ENCODE data around the gene SEC14L6.
A peak's percentile ranks its signal among the peaks of the same experiment; 100 is the strongest.
"Not testable (repeated sequence)": the region's sequence is repeated elsewhere in the genome, so short reads cannot be mapped to it uniquely, and the experiment has no call there.

SEC14L6 gene

DNA sequence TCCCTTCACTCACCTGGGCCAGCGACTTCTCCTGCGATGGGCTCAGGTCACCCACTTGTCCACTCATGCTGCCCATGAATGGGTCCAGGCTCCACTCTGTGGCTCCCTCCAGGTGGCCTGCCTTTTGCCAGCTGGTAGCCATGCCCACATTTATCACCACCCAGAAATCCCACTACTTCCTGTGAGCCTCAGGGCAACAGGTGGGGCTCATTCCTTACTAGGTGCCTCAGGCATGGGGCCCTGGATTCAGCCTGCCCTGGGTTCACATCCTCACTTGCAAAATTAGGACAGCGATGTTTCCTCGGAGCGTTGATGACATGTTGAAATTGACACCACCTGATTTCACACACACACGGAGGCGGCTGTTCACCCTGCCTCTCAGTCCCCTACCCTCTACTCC lies at the start of gene SEC14L6:
Gene SEC14L6, minus strand, starts transcription at position 126 of the 400 bp plus-strand sequence. Its CDS starts 59 bp downstream, at position 67.
- no peak for DNase-seq (ENCODE audit: low read depth in 2 of 2)

DNA sequence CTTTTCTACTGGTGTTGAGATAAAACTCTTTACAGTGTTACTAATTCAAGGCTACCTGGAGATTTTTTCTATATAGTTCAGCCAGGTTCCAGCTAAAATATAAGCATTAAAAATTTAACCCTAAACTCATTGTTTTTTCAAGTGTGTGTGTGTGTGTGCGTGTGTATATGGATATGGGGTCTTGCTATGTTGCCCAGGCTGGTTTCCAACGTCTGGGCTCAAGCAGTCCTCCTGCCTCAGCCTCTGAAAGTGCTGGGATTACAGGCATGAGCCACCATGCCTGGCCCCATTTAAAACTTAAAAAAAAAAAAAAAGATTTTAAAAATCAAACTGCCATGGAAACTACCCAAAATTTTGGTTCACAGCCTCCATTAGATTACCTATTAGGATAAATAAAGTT lies 49.7 kb upstream of the SEC14L6 start:
- no peak for DNase-seq (ENCODE audit: low read depth in 2 of 2)

DNA sequence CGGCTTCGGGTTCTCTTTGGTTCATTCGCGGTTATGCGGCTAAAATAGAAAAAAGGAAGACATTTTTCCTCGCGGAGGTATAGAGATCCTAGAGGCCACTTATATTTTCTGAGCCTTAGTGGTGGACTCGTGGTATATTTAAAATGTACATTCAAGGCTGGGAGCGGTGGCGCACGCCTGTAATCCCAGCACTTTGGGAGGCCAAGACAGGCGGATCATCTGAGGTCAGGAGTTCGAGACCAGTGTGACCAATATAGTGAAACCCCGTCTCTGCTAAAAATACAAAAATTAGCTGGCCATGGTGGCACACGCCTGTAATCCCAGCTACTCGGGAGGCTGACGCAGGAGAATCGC lies 45.8 kb upstream of the SEC14L6 start:
- not testable (repeated sequence) for DNase-seq (ENCODE audit: low read depth in 2 of 2)

DNA sequence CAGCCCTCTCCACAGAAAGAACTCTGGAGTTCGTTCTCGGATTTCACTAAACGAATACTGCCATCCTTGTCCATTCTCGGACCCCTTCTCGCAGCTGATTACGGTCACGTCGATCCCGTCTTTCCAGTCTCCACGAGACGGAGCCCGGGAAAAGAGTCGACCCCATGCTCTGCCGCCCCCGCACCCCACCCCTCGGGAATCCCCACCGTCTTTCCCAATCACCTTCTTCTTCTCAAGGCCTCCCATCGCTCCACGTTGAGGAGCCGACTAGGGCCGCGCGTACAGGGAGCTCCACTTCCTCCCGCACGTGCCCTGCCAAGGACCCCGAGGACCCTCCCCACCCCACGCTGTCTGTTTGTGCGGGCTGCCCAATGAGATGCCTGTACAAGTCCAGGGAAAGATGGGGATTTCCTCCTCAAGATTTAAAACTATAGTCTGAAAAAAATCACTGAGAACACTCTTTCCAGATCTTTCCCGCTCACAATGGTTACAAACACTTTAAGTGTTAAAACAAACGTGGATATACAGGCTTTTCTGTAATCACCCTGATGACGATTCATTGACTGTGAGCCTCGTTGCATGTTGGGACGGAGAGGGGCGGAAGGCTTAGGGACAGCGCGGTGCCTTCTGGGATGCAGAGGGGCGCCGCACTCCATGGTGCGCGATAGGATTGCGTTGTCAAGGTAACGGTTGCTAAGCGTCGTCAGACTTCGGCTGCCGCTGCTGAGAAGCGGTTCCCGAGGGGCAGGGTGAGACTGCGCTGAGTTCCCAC lies 45.2 kb upstream of the SEC14L6 start, which contains the start of gene PES1:
Gene PES1, minus strand, starts transcription at position 323 of the 772 bp plus-strand sequence. Its CDS starts 77 bp downstream, at position 246.
- DNase-seq (ENCODE audit: low read depth in 2 of 2), result peak; percentile 89

DNA sequence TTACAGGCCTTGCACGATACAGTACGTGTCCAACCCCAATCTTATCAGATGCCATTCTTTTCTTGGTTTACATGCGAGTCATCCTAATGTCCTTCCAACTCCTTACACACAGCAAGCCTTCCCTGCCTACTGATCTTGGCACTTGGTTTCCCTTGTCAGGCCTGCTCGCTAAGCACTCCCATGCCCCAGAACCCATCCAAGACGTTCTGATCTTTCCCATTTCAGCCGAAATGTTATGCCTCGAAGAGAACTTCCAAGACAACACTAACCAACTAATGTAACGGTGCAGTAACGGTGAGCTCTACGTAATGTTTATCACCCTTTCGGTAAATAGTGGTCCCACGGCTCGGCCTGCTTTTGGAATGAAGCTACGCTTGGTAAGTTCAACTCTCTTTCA lies 44.6 kb upstream of the SEC14L6 start:
- DNase-seq (ENCODE audit: low read depth in 2 of 2), result no peak

DNA sequence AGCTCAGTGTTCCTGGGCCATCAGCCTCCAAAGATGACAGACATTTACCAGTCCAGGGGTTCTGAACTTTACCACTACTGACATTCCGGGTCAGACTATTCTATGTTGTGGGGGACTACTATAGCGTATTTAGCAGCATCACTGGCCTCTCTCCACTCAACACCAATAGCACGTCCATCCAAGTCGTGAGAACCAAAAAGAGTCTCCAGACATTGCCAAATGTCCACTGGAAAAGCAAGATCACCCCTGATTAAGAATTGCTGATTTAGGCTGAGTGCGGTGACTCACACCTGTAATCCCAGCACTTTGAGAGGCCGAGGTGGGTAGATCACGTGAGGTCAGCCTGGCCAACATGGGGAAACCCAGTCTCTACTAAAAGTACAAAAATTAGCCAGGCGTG lies 39.9 kb upstream of the SEC14L6 start:
- no peak for DNase-seq (ENCODE audit: low read depth in 2 of 2)

DNA sequence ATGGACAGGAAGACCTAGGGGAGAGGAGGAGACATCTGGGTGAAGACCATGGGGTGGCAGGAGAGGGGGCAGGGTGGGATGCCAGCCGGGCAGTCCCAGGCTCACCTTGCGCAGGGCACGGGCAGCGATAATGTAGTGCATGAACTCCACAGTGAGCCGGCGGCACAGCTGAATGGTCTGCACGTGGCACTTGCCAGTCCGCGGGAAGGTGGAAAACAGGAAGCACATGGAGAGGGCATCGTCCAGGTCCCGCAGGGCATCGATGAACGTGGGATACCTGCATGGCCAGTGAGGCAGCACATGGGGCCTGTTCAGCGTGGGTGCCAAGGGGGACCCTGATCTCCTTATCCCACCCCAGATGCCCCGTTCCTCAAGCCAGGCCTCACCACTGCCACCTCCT lies 37.9 kb upstream of the SEC14L6 start:
- no peak for DNase-seq (ENCODE audit: low read depth in 2 of 2)

DNA sequence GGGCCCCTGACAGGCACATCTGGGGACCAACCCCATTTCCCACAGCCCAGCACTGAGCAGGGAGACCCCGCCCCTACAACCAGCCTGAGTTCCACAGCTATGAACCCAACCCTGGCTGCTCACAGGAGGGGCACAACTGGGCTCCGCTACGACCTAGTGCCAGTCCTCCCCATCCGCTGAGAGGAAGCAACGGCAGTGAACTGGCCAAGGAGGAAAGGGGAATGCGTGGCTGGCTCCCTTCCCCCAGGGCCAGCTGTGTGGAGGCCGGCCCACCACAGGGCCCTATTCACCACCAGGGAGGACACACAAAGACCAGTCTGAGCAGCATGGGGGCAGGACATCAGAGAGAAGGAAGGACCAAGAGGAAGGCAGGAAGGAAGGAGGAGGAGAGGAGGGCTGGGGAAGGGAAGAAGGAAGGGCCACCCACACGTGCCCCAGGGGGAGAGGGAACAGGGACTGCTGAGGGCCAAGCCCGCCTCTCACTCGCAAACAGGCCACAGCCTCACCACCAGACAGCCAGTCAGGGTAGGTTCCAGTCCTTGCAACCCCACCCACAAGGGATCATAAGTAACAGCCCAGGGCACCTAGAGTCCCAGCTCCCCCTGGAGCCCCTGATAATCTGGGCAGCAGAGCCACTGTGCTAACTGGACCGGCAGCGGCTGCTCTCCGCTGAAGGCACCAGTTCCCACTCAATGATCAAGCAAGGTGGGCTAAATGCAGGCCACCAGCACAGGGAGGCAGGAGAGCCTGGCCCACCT lies 36.4 kb upstream of the SEC14L6 start:
- no peak for DNase-seq (ENCODE audit: low read depth in 2 of 2)

DNA sequence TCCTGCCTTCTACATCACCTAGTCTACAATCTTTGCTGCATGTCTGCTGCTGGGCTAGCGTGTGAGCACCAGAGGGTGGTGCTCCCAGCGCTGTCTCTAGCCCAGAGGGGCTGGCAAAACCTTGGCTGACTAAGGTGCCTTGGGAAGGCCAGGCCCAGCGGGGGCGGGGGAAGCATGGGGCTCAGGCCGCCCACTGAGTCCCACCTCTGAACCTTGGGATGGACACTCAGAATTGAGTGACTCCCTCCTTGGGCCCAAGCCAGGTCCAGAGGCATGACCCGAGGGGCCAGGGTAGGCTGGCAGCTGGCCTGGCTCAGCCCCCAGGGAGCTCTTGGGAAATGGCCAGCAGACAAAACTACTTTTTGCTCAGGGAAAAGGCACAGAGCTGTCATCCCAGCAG lies 35.5 kb upstream of the SEC14L6 start:
- DNase-seq (ENCODE audit: low read depth in 2 of 2), result no peak

DNA sequence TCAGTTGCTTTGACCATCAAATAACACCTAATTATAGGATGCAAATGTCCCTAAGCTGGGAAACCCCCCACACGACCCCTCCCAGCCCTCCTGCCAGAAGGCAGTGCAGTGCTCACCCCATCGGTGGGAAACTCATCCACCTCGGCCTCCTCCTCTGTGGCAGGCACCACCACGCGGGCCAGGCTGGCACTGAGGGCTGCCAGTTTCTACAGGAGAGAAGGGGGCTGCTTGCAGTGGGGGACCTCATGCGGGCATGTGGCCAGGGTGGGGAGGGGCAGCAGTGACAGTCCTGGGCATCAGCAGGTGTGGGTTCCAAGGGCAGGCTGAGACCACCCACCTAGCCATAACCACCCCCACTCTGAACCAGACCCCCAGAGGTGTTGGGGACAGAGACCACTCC lies 34.4 kb upstream of the SEC14L6 start:
- no peak for DNase-seq (ENCODE audit: low read depth in 2 of 2)

DNA sequence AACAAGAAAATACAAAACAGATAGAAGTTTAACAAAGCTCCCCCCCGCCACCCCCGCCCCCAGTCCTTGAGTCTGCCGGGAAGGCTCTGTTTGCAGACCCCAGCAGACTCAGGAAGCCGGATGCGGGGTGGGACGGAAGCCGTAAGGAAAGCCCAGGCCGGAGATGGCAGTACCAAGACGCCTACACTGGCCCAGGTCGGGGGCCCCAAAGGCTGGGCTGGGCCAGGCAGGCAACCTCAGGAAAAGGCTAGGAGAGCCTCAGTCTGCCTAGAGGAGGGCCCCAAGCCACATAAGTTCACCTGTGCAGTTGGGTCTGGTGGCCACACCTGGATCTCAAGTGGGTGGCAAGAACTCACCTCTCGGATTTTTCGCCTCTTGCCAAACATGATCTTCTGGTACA lies 31.9 kb upstream of the SEC14L6 start:
- DNase-seq (ENCODE audit: low read depth in 2 of 2), result no peak

DNA sequence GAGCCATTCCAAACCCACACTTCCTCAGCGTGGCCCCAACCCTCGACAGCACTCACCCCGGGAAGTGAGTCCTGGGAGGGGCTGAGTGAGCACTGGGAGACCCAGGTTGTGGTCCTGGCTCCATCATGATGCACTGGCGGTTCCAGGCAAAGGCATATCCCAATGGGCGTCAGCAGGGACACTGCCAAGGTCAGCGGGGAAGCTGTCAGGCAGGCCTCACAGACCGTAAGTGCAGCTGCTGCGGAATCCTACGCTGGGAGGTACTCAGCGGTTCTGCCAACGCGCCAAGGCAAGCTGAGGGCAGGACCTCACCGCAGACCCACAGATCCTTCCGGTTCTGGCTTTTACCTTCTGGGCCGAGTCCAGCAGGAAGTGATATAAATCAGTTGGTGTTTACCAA lies 29.3 kb upstream of the SEC14L6 start:
- no peak for DNase-seq (ENCODE audit: low read depth in 2 of 2)

DNA sequence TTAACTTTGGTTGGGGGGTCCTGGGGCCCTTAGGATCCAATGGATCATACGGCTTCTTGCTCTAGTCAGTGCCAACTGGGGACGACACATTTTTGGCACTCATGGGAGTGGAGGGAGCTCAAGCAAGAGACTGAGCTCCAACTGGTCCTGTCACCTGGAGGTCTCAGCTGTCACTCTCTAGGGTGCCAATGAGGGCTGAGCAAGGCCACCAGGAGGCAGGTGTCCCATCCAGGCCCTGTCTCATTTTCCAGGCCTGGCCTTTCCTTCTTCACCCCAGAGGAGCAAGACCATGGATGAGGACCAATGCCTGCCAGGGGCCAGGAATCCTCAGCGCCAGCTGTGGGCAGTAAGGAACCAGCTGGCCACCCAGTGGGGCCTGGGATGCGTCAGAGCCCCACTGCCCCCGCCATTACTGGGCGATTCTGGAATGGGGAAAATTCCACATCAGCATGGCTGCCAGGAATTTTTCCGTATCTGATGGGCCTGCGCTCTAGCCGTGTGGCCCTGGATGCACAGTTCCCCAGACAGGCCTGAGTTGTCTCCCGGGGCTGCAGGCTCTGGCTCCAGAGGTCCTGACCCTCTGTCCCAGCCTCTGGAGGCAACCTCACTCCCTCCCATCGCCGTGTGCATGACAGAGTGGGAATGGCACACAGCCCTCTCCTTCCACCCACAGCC lies 28.6 kb upstream of the SEC14L6 start:
- DNase-seq (ENCODE audit: low read depth in 2 of 2), result no peak

DNA sequence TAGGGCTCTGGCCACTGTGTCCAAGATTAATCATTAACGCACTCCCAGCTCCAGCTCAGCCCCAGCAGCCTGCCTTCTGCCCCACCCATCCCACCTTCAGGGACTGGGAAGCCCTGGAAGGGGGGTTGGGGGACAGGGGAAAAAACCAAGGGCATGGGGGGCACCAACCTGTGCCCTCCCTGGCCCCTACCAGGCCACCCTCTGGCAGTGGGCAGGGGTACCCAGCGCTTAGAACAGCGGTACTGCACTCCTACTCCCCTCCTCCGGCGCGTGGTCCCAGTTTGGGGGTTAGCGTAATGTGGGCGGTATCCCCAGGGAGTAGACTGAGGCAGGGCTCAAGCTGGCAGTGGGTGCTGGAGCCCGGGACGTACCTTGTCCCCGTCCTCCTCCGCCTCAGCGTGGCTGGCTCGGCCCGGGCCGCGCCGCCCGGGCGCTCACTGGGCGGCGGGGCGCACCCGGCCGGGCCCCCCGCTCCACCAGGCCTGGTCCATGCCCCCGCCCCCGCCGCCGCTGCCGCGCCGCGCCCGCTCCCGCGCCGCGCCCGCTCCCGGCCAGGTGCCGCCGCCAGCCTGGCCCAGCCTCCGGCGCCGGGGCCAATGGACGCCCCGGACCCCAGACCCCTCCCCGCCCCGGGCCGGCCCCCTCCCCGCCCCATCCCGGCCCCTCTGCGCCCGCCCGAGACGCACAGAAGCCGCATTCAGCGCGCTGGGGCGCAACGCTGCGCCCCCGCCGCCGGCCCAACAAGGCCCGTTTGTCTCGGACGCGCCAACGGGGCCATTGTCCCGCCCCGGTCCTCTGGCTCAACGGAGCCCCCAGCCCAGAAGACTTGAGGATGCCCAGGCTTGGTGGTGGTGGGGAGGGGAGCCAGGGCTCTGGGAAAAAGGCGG lies 27.8 kb upstream of the SEC14L6 start, which contains the start of gene GAL3ST1:
Gene GAL3ST1, minus strand, starts transcription at position 571 of the 887 bp plus-strand sequence. CDS start 17,273 bp downstream, outside the sequence.
- no peak for DNase-seq (ENCODE audit: low read depth in 2 of 2)

DNA sequence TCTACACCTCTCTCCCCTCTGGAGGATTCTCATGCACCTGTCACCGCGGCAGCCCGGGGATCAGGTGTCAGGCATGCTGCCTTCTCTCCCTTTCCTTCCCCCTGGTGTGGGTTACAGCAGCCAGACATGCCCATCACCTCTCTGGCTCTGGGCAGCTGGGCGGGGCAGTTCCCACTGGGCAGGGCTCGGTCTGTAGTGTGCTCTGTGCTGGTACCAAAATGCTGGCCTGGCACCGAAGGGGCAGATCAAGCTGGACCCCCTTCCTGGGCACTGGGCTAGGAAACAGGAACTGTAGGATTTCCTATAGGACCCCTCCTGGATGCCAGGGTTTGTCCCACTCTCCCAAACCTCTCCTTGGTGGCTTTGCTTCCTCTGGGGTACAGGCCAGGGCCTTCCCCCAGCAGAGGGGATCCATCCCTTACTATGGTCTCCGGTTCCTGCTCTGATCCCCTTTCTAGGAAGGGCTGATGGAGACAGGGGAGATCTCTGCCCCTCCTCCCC lies 27.1 kb upstream of the SEC14L6 start:
- DNase-seq (ENCODE audit: low read depth in 2 of 2), result no peak

DNA sequence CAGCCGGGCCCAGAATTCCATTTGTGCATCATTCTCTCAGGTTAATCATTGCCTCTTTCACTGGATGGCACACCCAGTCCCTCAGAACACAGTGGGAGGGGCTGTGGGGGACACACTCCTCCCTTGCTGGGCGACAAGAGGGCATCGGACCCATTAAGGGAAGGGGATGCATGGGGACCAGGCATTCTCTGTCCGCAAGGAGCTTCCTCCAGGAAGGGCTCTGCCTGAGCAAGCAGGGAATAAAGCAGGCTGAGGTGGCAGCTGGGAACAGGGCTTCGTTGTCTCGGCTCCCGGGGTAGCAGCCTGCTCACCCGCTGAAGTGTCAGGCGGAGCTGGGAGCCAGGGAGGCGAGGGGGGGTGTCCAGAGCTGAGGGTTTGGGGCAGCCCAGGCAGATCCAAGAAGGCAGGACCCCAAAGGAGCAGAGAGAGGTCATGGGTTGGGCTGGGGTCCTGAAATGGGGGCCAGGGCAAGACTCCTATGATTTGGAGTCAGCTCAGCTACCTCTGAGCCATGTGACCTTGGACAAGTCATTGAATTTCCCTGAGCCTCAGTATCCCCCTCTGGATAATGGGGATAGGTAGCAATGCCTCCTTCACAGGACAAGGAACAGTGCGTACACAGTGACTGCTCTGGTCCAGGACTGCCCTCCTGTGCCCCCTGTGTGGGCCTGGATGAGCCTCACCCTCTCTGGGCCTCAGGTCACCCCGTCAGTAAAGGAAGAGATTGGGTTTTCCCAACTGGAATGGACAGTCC lies 26.5 kb upstream of the SEC14L6 start:
- no peak for DNase-seq (ENCODE audit: low read depth in 2 of 2)

DNA sequence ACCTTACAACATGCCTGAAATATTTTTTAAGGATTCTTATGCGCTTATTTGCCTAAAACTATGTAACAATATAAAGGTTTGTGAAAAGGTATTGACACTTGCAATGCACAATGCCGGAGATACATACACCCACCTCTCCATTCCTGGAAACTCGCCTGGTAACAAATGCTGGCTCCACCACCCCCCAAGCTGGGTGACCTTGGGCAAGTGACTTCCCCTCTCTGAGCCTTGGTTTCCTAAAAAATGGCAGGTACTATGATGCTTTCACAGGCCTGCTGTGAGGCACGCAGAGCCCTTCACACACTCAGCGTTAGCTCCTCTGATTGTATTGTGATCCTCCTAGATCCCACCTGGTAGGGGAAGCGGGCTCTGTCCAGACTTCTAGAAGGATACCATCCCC lies 25.7 kb upstream of the SEC14L6 start:
- no peak for DNase-seq (ENCODE audit: low read depth in 2 of 2)

DNA sequence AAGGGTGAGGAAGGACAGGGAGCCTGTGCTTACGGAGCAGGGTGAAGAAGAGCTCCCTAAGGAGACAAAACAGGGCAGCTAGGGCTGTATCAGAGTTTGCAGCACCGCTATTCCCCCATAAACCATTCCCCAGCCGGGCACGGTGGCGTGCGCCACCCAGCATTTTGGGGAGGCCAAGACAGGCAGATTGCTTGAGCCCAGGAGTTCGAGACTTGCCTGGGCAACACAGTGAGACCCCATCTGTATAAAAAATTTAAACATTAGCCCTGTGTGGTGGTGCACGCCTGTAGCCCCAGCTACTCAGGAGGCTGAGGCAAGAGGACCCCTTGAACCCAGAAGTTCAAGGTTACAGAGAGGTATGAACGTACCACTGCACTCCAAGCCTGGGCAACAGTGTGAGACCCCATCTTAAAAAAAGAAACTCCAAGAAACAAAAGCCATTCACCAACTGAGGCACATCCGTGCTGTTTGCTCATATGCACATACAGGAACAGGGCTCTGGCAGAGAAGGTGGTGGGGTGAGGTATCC lies 23.2 kb upstream of the SEC14L6 start:
- no peak for DNase-seq (ENCODE audit: low read depth in 2 of 2)

DNA sequence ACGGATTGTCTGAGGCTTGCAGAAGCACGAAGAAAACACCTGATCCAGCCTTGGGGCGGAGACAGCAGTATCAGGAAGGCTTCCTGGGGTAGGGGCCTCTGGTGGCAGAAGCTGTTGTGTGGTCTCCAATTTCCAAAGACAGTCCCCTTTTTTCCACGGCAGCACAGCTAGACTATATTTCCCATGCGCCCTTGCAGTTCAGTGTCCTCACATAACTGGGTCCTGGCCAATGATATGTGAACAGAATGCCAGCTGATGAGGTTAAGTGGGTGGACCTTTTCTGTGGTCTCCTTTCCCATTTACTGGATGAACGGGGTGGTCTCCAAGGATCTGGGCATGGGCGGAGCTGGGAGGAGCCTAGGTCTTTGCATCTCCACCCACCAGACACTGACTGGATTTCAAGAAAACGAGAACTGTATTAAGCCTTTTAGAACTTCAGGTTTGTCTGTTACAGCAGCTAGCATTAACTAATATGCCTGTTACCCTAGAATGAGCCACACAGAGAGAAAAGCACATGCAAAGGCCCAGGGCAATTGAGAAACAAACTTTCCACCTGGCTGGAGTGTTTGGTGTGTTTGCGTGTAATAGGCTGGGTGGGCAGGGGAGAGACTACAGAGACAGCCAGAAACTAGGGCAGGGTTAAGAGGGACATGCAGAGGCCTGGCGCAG lies 21.7 kb upstream of the SEC14L6 start:
- no peak for DNase-seq (ENCODE audit: low read depth in 2 of 2)

DNA sequence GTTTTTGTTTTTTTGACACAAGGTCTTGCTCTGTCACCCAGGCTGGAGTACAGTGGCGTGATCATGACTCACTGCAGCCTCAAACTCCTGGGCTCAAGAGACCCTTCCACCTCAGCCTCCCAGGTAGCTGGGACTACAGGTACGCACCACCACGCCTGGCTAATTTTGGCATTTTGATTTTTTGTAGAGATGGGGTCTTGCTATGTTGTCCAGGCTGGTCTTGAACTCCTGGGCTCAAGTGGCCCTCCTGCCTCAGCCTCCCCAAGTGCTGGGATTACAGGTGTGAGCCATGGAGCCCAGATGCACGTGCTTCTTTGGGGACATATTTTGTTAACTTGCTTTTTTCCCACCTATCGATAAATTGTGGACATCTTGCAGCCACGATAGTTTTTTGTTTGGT lies 20.7 kb upstream of the SEC14L6 start:
- DNase-seq (ENCODE audit: low read depth in 2 of 2), result not testable (repeated sequence)
